DLD1 (cell line): ENCODE measurements around the gene PRSS3.
"Not testable (repeated sequence)": the region's sequence is repeated elsewhere in the genome, so short reads cannot be mapped to it uniquely, and the experiment has no call there.

ENCODE experiments used
- in situ Hi-C: cut with HindIII; loops from 2 replicates; pipeline ENCODE4 v1.10.0; 2017; ENCODE audit warnings: low sequenced_read_pairs

PRSS3 gene

DNA sequence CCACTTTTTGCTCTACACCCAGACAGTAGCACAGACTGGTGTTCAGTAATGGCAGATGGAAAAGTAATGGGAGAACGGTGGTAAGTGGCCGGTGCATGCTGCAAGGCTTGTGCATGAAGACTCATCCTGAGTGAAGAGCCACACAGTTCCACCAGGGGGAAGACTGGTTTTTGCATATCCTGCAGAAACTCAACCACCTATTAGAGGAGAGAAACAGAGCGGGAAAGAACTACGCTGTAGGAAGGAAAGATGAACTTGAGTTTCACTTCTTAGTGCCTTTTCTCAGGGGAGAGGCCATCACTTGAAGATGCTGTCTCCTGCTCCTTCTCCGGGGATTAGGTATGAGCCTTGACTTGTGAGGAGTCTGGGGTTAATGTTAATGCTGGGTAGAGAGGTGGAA, 9.4 kb upstream of the PRSS3 start:
- in situ Hi-C loops: no loop called here

GRCh38 chr9:33786681-33787080, 8.7 kb upstream of the PRSS3 start:
- in situ Hi-C loops: no loop called here

DNA sequence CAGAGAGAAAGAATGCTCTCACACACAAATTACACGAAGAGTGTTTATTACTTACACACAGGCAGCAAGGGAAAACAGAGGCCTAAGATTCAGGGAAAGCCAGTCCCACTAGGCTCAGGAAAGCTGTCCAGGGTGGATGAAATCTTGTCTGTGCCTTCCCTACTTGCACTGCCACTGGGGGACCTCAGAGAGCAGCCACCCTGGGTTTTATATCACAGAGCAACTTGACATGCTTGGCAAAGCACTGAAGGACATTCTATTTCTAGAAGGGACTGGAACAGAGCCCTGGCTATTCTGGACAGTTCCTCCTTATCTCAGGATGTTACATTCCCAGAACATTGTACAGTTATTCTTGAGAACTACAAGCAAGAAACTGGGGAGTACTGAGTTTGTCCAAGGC, 7.5 kb upstream of the PRSS3 start:
- in situ Hi-C loops: no loop called here

DNA sequence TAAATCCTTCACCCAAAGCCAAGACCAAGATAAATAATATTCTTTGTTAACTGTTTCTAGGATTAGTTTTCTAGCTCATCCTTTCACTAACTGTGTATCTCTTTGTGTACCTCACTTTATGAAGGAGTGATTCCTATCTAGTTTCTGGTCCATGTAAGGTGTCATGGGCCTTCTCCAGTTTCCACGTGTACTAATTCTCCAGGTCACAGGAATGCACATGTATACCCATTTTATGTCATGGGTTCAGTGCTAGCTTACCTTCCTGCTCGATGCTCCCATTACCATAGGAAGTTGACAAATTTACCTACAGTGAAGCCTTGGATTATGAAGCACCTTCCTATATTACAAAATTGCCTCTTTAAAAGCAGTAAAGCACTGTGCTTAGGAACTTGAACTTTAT, 5.9 kb upstream of the PRSS3 start:
- in situ Hi-C loops: not testable (repeated sequence)

- in situ Hi-C loops: no loop called here
Observed at GRCh38 chr9:33791117-33791516, 4.2 kb upstream of the PRSS3 start.

GRCh38 chr9:33793496-33793895, 1.9 kb upstream of the PRSS3 start:
- in situ Hi-C loops: not testable (repeated sequence)

GRCh38 chr9:33794560-33794959, 801 bp upstream of the PRSS3 start:
- in situ Hi-C loops: no loop called here

DNA sequence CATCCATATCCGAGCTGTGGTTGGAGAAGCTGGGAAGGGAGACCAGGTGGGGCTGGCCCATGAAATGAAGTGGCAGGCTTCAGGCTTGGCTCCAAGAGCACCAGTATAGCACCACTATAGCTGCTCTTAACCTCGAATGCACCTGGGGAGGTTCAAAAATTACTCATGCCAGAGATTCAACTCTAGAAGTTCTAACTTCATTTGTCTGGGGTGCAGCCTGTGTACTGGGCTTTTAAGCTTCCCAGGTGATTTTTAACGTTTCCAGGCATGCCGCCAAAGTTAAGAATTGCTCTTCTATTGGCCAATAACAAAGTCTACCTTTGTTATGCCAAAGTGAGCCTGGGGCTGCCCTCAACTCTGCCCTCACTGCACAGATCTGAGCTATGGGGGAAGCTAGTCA, 458 bp downstream of the PRSS3 start:
- in situ Hi-C loops: no loop called here

GRCh38 chr9:33796679-33797078, 1.3 kb downstream of the PRSS3 start:
- in situ Hi-C loops: not testable (repeated sequence)

DNA sequence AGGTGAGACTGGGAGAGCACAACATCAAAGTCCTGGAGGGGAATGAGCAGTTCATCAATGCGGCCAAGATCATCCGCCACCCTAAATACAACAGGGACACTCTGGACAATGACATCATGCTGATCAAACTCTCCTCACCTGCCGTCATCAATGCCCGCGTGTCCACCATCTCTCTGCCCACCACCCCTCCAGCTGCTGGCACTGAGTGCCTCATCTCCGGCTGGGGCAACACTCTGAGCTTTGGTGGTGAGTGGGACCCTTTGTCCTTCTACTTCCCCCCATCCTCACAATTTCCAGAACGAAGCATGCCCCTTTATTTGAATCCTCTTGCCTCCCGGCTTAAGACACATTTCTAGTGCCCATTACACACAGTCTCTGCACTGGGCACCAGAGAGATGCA, 2.5 kb downstream of the PRSS3 start:
- in situ Hi-C loops: no loop called here

GRCh38 chr9:33798545-33798944, 3.2 kb downstream of the PRSS3 start:
- in situ Hi-C loops: no loop called here

DNA sequence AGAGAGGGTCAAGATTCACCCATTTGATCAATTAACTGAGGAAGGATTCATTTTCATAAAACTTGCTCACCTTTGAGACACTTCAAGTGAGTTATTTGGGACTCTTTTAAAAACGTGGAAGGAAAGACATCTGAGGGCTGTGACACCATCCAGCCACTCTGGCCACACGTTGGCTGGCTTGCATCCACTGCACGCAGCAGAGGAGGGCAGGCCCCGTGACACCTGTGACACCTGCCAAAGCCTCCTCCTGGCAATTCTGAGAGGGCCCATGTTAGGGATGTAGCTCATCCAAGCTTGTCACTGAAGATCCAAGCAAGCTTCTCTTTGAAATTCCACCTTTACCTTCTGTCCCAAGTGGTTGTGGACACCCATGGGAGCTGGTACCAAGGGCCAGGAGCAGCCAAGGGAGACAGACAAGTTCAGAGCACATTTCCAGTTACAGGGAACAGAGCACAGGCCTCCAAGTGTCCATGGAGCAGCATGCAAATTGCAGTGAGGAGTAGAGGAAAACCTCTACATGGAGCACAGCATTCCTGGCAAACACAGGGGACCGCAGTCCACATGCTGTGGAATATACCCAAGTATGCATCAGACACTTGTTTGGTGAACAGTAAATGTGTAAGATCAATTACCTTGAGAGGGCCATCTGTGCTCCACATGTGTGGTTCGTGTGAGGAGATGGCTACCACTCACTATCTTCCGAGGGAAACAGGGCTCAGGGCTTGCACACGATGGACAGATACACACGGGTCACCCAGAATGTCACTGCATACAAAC, 4.8 kb downstream of the PRSS3 start:
- in situ Hi-C loops: no loop called here

- in situ Hi-C loops: no loop called here
Observed at GRCh38 chr9:33800886-33801285, 5.5 kb downstream of the PRSS3 start.

DNA sequence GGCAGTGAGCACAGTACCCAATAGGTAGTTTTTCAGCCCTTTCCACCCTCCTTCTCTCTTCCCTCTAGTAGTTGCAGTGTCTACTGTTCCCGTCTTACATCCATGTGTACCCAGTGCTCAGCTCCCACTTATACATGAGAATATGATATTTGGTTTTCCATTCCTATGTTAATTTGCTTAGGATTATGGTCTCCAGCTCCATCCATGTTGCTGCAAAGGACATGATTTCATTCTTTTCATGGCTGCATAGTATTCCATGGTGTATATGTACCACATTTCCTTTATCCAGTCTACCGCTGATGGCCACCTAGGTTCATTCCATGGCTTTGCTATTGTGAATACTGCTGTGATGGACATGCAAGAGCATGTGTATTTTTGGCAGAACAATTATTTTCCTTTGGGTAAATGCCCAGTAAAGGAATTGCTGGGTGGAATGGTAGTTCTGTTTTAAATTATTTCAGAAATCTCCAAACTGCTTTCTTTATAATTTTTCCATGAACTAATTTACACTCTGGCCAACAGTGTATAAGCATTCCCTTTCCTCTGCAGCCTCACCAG, 6.7 kb downstream of the PRSS3 start:
- in situ Hi-C loops: not testable (repeated sequence)

GRCh38 chr9:33804196-33804595, 8.8 kb downstream of the PRSS3 start:
- in situ Hi-C loops: not testable (repeated sequence)

DNA sequence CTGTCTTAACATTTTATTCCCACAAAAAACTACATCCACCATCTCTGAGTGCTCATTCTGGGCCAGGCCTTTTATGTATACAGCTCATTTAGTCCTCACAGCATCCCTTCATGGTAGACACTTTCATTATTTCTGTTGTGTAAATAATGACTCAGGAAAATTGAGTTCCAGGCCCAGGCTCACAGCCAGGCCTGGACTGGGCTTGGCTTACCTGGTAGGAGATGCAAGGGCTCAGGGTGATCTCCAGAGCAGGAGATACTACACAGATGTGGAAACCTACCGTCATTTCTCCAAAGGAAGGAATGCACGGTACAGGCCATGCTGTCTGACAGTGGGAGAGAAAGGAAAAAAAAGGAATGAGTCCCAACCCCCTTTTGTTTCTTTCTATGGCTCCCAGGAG, 11.8 kb downstream of the PRSS3 start:
- in situ Hi-C loops: not testable (repeated sequence)

- in situ Hi-C loops: not testable (repeated sequence)
Observed at GRCh38 chr9:33808979-33809322, 13.6 kb downstream of the PRSS3 start.

DNA sequence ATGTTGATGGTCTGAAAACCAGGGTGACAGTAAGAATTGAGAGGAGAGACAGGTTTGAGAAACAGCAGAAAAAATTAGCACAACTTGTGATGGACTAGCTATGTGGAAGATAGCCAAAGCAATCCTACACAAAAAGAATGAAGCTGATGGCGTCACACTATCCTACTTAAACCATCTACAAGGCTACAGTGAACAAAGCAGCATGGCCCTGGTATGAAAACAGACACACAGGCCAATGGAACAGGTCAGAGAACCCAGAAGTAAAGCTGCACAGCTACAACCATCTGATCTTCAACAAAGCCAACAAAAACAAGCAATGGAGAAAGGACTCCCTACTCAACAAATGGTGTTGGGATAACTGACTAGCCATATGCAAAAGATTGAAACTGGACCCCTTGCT, 14.1 kb downstream of the PRSS3 start:
- in situ Hi-C loops: no loop called here

DNA sequence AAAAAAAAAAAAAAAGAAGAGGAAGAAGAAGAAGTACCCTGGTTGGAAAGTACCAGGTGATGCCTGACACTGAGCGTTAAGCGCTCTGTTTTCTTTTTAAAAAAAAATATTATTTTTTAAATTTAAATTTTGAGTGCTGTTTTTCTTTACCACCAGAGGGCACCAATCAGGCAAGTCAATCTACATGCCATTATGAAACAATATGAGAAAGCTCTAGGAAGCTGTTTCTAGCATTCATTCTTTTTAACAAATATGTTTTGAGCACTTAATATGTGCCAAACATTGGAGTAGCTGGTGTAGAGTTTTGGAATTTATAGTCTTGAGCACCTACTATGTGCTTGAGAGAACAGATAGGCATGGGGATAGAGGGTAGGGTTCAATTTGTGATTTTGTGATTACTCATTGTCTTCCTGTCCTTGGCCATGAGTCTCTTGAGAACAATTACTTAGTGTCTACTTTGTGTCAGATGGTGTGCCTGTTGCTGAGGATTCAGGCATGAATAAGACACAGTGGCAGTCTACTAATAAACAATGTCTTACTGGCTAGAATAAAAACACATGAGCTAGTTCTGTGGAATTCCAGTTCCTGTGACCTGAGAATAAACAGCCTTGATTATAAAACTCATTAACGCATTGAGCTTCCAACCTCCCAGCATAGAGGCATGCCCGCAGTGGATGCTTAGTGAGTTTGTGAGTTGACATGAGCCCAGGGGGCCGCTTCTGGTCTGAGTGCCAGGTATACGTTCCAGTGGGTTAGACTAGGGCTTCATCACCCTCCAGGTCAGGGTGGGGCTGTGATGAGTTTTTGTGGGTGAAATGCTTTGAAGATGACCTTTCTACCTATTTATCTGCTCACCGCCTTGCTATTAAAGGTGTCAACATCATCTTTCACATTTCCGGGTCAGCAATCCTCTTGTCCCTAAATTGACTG, 18.6 kb downstream of the PRSS3 start:
- in situ Hi-C loops: no loop called here

GRCh38 chr9:33815781-33816180, 20.4 kb downstream of the PRSS3 start:
- in situ Hi-C loops: no loop called here

DNA sequence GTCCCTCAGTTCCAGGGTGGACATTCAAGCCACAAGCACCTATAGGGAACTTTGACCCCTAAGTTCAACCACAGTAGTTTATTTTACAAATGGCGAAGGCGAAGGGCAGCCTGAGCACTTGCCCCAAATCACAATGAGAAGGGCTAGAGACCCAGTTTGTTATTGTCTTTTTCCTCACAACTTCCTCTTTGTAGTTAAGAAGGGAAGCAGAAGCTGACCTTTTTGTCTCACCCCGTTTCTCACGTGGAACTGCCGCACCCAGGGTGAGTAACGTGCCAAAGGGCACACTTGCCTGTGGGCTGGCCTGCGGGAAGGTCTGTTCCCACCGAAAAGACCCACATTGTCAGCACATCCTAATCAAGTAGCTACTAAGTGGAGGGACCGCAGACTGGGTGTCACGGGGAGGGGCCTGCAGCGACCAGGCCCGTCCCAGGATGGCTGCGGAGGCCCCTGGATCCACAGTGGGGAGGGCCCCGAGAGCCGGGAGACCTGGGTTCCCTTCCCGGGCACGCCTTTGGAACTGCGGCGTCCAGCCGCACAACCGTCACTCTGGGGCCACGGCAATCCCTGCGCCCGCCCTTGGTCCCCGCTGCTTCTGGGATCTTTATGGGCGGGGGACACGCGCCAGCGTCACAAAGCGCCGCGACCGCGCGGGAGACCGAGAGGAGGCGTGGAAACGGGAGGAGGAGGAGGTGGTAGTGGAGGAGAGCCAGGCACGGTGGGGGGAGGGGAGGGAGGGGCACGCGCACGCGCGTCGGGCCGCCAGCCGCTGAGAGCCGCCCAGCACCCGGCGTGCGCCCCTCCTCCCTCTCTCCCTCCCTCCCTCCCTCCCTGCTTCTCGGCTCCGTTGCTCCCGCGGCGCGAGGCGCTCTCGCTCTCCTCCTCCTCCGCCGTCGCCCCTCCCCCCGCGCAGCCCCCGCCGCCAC, 21.2 kb downstream of the PRSS3 start, which contains the start of gene UBE2R2:
Gene UBE2R2, plus strand, starts transcription at position 834 of the 926 bp plus-strand sequence. CDS start 598 bp downstream, outside the sequence.
- in situ Hi-C loops: no loop called here
